ENCODE measurements around the gene MCTP1. TPM values are rescaled to one million over a fixed set of nuclear protein-coding genes. Genes with fewer than 3 reads are reported as not detected.

Gene MCTP1
- total RNA-seq, 1 donor from 2014 or later: 35.8 TPM

Other genes starting within 250 kb of the MCTP1 start
- gene FAM81B, start 106.3 kb upstream of the MCTP1 start, total RNA-seq: 0.57 TPM

All from ureter (tissue), 1 donor.